SK-N-DZ (cell line): ENCODE results near the gene SIGLEC5. TPM values are rescaled to one million over a fixed set of nuclear protein-coding genes. Genes with fewer than 3 reads are reported as not detected.
A peak's percentile ranks its signal among the peaks of the same experiment; 100 is the strongest.
"Not testable (repeated sequence)": the region's sequence is repeated elsewhere in the genome, so short reads cannot be mapped to it uniquely, and the experiment has no call there.

ENCODE experiments used
- DNase-seq: peaks from one replicate; pipeline ENCODE4 v3.0.0-alpha.2; 2015; ENCODE audit warnings: low spot score
- polyA plus RNA-seq, 2 experiments: library from polyadenylated mRNA; depleted of rRNA; stranded (reverse); fragments of >200 nt; gene quantifications; 2 replicates each; pipeline ENCODE4 v1.2.3, GENCODE V29; 2014

The SIGLEC5 gene
- polyA plus RNA-seq (2014; cell fraction: cytosol; rRNA removed) = not detected in 2 replicates
- polyA plus RNA-seq (2014; cell fraction: nucleus; rRNA removed) = not detected in 2 replicates

DNA sequence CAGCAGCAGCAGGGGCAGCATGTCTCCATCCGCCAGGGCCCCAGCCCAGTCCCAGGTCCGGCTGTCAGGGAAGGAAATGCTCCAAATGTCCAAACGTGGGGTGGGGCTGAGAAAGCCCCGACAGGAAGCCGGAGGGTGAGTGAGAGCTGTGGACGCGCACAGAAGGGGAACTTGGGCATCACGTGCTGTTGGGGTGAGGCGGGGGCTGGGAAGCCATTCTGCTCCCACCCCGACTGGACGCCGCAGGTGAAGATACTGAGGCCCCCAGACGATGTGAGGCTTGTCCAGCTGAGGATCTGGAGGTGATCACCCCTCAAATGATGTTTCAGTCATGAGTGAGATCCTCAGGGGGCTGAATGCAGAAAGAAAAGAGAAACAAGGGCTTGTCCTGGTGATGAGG lies at the start of gene SIGLEC5:
Gene SIGLEC5, minus strand, starts transcription at position 87 of the 400 bp plus-strand sequence. Its CDS starts 66 bp downstream, at position 21.
- DNase-seq = not testable (repeated sequence)

- DNase-seq = no peak
These were observed 46.4 kb upstream of the SIGLEC5 start for GRCh38 chr19:51676566-51677083.

DNA sequence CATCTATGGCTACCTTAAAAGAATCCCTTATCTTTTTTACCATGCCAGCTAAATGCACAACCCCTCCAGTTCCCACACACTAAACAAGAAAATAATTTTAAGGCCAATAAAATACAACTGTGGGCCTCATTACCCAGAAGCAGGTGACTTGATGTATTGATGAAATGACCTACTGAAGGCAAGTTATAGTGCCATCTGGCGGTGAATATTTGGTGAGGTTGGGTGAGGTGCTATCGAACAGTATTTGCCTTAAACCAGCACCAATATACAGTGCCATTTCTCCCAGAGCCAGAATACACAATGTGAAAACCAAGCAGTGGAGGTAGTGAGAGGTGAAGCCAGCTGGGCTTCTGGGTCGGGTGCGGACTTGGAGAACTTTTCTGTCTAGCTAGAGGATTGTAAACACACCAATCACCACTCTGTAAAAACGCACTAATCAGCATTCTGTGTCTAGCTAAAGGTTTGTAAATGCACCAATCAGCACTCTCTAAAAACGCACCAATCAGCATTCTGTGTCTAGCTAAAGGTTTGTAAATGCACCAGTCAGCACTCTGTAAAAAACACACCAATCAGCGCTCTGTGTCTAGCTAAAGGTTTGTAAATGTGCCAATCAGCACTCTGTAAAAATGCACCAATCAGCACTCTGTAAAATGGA lies 45.8 kb upstream of the SIGLEC5 start:
- DNase-seq = not testable (repeated sequence)

GRCh38 chr19:51668216-51668615 lies 38.0 kb upstream of the SIGLEC5 start:
- DNase-seq = no peak

- DNase-seq = no peak
These were observed 34.8 kb upstream of the SIGLEC5 start for GRCh38 chr19:51664997-51665396.

- DNase-seq = no peak
These were observed 33.9 kb upstream of the SIGLEC5 start for GRCh38 chr19:51664131-51664530.

DNA sequence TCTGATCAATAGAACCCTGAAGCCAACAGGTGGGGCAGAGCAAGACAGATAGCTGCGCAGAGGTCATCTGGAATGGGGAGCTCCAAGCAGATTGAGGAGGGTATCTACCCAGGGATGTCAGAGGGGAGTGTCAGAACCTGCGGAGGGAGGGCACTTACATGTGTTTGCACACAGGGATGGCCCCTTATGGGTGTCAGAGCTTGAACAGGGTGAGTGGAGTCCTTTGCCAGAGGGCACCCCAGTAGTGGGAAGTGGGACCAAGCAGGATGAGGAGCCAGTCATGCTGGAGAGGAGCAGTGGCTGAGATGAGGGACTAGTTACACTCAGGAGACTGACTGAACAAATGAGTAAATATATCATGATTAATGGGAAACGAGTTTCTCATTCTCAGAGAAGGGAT lies 33.4 kb upstream of the SIGLEC5 start:
- DNase-seq = no peak

- DNase-seq = peak; percentile 43
These were observed 30.9 kb upstream of the SIGLEC5 start for GRCh38 chr19:51660975-51661600.

DNA sequence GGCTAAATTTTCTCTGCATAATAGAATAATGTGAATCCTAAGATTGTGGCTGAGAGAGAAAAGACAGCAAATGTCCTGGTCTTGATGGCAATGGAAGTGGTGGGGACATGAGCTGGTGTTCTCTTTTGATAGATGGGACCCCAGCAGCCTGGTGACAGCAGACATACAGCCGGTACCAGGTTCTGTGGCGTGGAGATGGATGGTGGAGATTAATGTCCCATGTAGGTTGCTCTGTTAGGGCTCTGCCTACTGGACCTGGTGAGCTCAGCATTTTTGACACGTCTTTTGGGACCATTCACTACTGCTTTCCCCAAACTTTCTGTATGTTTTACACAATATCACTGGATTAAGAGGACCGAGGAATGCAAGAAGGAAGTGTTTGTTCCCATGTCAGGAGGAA lies 24.6 kb upstream of the SIGLEC5 start:
- no peak for DNase-seq

DNA sequence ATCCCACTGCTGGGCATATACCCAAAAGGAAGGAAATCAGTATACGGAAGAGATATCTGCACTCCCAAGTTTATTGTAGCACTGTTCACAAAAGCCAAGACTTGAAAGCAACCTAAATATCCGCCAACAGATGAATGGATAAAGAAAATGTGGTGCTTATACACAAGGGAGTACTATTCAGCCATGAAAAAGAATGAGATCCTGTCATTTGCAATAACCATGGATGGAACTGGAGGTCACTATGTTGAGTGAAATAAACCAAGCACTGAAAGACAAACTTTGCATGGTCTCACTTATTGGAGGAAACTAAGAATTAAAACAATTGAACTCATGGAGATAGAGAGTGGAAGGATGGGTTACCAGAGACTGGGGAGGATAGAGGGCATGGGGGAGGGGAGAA lies 23.0 kb upstream of the SIGLEC5 start:
- no peak for DNase-seq

GRCh38 chr19:51652266-51652665 lies 22.1 kb upstream of the SIGLEC5 start:
- DNase-seq = no peak

GRCh38 chr19:51651216-51651846 lies 21.1 kb upstream of the SIGLEC5 start:
- no peak for DNase-seq

DNA sequence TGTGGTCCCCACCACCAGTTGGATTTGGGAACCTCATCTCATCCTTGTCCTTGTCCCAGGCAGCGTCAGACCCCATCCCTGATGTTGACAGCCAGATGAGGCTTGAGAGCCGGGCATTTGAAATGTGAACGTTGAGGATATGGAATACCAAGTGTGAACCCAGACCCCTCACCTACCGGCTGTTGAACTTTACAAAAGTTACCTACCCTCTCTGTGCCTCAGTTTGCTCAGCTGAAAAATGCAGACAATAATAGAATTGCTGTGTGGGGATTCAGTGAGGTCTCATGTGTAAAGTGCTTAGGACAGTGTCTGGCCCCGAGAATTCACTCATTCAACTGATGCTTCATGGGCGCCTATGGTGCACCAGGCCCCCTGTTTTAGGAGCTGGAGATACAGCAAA lies 17.1 kb upstream of the SIGLEC5 start:
- DNase-seq = no peak

- not testable (repeated sequence) for DNase-seq
These were observed 16.5 kb upstream of the SIGLEC5 start, which contains the start of gene SIGLEC14 for GRCh38 chr19:51646730-51647129. Gene SIGLEC14 (minus strand): TSS chr19:51646825. CDS start chr19:51646759, 66 bp downstream.

DNA sequence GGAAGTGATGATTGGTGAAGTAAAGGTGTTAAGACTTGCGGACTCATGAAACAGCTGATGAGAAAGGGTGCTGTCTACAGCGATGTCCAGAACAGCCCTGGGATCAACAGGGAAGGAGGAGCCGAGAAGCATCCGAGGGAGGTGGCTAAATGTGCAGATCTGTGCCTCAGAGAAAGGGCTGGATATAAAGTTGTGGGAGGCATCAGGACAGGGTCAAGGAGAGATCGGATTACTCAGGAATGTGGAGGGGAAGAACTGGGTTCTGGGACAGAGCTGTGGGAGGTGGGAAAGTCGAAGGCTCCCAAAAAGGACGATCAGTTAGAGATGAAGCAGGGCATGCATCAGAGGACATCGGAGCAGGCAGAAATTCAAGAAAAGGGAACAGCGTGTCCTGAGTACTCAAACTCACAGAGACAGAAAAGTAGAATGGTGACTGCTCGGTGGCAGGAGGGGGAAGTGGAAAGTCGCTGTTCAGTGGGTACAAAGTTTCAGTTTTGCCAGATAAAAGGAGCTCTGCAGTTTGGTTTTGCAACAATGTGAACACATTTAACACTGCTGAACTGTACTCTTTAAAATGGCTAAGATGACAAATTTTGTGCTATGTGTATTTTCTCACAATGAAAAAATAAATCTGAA lies 14.6 kb upstream of the SIGLEC5 start:
- DNase-seq = no peak

- no peak for DNase-seq
These were observed 11.4 kb upstream of the SIGLEC5 start for GRCh38 chr19:51641648-51642047.

GRCh38 chr19:51640386-51640785 lies 10.2 kb upstream of the SIGLEC5 start:
- no peak for DNase-seq

GRCh38 chr19:51639916-51640315 lies 9.7 kb upstream of the SIGLEC5 start:
- DNase-seq = no peak

- DNase-seq = no peak
These were observed 7.3 kb upstream of the SIGLEC5 start for GRCh38 chr19:51637362-51637978.

DNA sequence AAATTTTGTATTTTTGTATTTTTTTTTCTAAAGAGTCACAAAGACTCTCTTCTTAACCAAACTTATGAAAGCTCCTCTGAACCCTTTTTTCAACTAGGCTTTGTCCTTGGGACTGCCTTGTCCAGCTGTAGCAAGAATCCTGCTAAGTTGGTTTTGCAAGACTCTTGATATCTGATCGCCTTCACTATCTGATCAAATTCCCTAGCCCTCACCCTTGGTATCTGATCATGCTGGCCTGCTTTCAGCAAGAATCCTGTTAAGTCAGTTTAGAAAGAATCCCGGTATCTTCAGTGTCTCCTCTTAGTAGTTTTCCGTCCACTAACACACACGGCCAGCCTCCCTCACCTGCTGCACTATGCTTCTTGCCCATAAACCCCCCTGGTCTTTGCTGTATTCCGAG lies 1.9 kb upstream of the SIGLEC5 start:
- DNase-seq = no peak

DNA sequence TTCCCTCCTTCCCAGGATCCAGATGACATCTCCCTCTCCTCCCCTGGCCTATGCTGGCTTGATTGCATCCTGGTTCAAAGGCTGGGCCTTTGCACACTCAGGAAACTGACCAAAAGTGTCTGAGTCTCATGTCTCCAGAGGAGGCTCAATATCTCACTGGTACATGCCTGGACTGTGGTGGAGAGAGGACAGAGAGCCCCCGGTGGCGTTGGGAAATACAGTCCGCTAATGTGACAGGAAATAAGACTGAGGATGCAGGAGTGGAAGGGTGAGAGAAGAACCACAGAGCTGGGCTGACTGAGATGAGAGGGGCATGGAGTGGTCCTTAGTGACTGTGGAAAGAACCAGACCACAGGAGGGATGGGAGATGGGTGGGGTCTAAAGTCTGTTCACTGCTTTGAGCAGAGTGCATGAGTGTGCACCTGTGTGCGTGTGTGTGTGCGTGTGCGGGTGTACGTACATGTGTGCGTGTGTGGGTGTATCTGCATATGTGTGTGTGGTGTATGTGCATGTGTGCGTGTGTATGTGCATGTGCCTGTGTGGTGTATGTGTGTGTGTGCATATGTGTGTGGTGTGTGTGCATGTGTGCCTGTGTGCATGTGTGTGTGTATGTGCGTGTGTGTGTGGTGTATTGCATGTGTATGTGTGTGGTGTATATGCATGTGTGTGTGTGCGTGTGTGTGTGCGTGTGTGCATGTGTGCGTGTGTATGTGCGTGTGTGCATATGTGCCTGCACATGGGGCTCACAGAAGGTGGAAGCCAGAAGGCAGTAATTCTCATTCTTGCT lies 1.9 kb downstream of the SIGLEC5 start:
- no peak for DNase-seq
